ENCODE results near the gene AGBL1.

- TF ChIP-seq CTCF (conservative IDR thresholded peaks at IDR 0.05 in 1 of 2, IDR thresholded peaks at IDR 0.05 in 1 of 2; ENCODE audit: extremely low read depth in 1 of 2, insufficient read depth in 1 of 2, low read depth in 1 of 2, low read length in 2 of 2) (no peak), EZH2 (IDR thresholded peaks at IDR 0.05; ENCODE audit: borderline replicate concordance, low read length) (no peak)
Observed at GRCh38 chr15:86570738-86571137, 491.1 kb downstream of the AGBL1 start.
